T-helper 1 cell treated with Interleukin-12 subunit alpha and Interleukin-12 subunit beta and Interleukin-4 antibody, amounts not matched to agents 30 ng/mL and 1 ng/mL, for 36 hours (primary cell): Measurements from ENCODE around the gene SERPINA5. TPM values are rescaled to one million over a fixed set of nuclear protein-coding genes. Genes with fewer than 3 reads are reported as not detected.
"Not testable (repeated sequence)": the region's sequence is repeated elsewhere in the genome, so short reads cannot be mapped to it uniquely, and the experiment has no call there.

Experiments used
- intact Hi-C: fragments of 100-400 bp; cut with micrococcal nuclease; formaldehyde crosslinking; loops from one replicate; pipeline ENCODE4 v1.15.1; 2024
- total RNA-seq: library from RNA; stranded (reverse); gene quantifications from 2 replicates; pipeline ENCODE4 v1.2.3, GENCODE V29; 2022

Gene SERPINA5
- total RNA-seq, 1 donor from 2014 or later = not detected

GRCh38 chr14:94573475-94574277 is 7.5 kb upstream of the SERPINA5 start:
- intact Hi-C loops = no loop called here

- intact Hi-C loops = no loop called here
Measured at GRCh38 chr14:94574336-94574735, 6.9 kb upstream of the SERPINA5 start.

GRCh38 chr14:94575730-94576585 is 5.3 kb upstream of the SERPINA5 start:
- intact Hi-C loops = no loop called here

DNA sequence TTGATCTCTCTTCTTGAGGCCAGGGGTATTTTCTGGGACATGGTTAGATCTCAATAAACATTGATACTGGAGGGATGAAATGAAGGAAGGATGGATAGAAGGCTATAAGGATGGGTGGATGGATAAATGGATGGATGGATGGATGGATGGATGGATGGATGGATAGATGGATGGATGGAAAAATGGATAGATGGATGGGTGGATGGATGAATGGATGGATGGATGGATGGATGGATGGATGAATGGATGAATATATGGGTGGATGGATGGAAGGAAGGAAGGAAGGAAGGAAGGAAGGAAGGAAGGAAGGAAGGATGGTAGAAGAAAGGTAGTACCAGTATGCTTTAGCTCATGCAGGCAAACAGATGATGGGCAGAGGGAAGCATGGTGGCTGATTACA is 3.8 kb upstream of the SERPINA5 start:
- intact Hi-C loops = not testable (repeated sequence)

- intact Hi-C loops = no loop called here
Measured at GRCh38 chr14:94578712-94579111, 2.5 kb upstream of the SERPINA5 start.

- intact Hi-C loops = no loop called here
Measured at GRCh38 chr14:94582199-94582750, 1.0 kb downstream of the SERPINA5 start.

- intact Hi-C loops = no loop called here
Measured at GRCh38 chr14:94582851-94583250, 1.6 kb downstream of the SERPINA5 start.

DNA sequence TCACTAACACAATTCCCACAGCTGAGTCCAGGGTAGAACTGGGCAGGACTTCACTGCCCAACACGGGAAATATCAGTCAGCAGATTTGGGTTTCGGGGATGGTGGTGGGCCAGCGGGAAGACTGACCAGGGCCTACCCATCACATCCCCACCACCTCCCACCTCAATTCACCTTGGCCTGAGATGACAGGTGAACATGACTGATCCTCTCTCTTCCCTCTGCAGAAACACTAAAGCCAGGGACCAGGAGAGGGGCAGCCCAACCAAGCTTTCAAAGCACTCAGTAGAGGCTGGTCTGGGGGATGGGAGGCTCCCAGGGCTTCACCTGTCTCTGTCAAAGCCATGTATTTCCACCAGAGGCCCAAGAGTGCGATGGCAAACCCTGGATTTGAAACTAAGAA is 2.3 kb downstream of the SERPINA5 start:
- intact Hi-C loops = no loop called here

- intact Hi-C loops = no loop called here
Measured at GRCh38 chr14:94584591-94585280, 3.5 kb downstream of the SERPINA5 start.

DNA sequence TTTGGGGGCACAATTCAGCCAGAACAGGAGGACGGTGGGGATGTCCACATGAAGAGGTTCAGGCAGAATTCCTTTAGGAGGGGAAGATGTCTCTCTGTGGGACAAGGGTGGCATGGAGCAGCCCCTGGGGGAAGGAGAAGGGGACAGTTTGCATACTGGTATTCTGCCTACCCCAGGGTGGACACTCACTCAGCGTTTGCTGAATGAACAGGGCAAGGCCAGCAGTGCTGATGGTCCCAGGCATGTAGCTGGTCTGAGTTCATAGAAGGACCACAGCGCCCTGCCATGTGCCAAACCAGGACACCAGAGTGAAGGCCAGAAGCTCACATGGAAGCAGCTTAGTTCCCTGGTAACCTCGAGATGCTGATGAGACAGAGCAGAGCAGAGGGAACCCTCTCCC is 5.4 kb downstream of the SERPINA5 start:
- intact Hi-C loops = no loop called here

DNA sequence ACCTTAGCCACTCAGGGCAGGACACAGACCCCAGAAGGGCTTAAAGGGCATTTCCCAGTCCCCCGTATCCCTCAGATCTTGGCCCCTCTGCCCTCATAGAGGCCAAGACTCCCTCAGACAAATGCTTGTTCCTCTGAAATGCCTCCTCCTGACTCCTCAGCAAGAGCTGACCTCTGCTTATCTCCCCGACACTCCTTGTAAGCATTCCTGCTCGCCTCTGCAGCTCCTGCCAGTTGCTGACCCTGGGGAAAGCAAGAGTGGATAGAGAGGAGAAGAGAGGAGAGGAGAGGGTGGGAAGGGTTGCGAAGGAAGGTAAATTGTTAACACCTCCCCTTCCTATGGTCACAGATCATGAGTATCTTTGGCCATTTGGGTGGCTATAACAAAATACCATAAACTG is 7.1 kb downstream of the SERPINA5 start:
- intact Hi-C loops = no loop called here

DNA sequence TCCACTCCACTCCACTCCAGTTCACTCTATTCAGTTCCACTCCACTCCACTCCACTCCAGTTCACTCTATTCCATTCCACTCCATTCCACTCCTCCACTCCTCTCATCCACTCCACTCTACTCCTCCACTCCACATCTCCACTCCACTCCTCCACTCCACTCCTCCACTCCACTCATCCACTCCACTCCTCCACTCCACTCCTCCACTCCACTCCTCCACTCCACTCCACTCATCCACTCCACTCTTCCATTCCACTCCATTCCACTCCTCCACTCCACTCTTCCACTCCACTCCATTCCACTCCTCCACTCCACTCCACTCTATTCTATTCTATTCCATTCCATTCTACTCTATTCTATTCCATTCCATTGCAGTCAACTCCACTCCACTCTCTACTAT is 9.8 kb downstream of the SERPINA5 start:
- intact Hi-C loops = no loop called here

- intact Hi-C loops = no loop called here
Measured at GRCh38 chr14:94591871-94592270, 10.6 kb downstream of the SERPINA5 start.

GRCh38 chr14:94592457-94592856 is 11.2 kb downstream of the SERPINA5 start:
- intact Hi-C loops = no loop called here

DNA sequence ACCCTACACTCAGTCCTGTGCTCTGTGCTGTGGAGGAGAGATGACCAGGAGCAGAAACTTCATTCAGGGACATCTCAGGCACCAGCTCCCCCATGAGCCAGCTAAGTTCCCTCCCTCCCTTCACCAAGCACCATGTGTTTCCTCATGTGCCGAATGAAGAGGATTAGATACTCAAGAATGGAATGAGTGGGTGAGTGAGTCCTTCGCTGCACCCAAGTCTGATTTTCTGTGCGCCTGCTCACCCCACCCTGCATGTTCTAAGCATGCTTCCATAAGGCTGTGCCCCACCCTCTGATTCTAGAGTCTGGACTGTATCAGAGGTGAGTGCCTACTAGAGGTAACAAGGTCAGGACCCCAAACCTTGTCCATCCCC is 12.1 kb downstream of the SERPINA5 start:
- intact Hi-C loops = no loop called here

DNA sequence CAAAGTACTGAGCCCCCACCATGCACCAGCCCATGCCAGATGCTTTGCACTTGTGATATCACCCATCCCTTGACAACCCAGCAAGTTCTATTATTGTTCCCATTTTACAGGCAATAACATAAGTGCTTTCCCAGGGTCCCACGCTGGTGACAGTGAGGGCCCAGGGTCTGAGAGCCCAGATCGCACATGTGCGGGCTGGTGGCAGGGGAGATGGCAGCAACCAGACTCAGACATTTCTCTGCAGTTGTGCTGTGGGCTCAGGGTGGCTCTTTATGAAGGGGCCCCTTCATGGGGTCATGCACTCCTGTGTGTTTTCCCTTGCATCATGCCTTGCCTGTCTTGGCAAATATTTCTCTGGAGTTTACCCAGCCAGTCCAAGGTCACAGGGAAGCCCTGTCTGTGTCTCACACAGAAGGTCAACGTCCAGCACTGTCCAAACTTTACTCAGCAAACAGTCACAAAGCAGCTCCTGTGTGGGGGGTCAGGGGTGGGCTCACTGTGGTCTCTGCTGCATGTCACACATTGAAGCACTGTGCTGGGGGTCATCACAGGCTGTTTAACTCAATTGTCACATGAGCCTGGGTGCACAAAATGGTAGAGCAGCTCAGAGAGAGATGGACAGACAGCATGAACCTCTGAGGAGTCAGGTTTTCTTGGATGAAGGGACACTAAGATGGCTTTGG is 12.7 kb downstream of the SERPINA5 start:
- intact Hi-C loops = no loop called here

- intact Hi-C loops = no loop called here
Measured at GRCh38 chr14:94594441-94594840, 13.2 kb downstream of the SERPINA5 start.

DNA sequence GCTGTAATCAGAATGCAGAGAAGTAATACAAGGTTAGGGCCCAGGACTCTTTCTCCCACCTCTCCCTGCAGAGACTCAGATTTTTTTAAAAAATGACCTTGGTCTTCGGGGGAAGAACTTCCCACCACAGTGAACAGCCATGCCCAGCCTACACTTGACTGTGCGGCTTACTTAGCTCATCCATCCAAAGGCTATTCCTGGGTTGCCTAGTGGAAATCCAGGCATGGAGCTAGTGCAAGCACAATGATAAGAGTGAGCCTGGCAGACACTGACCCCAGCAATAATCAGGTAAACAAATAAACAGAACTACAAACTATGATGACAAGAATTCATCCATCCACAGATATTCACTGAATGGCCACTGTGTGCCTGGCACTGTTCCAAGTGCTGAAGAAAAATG is 14.7 kb downstream of the SERPINA5 start:
- intact Hi-C loops = no loop called here

DNA sequence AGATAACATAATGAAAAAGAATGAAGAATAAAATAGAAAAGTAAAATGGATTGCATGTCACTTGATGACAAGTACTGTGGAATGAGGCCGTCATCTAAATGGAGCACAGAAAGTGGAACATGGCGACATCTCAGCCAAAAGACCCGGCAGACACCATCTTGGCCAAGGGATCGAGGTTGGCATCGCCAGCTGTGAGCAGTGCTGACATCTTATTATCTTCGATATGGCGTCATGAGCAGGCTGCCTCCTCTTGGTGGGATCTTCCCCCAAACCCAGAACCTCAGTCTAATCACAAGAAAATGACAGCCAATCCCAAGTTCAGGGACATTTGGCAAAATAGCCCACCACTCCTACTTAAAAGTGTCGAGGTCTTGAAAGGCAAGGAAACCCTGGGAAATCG is 15.1 kb downstream of the SERPINA5 start:
- intact Hi-C loops = no loop called here

DNA sequence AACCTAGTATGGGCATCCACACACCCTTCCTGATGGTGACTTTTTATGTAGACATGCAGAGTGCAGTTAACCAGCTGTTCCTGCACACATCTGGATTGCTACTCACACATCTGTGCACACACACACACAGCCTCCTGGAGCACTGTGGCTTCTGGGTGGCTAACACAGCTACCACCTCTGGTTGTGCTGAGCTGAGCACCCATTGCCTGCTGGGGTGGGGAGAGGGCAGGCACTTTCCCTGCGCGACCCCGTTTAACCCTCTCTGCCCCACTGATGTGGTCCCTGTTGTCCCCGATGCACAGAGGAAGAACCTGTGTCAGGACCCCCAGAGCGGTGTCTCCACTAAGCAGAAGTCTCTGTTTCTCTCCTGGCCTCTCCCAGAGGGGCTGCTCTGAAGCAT is 16.6 kb downstream of the SERPINA5 start:
- intact Hi-C loops = no loop called here

- intact Hi-C loops = no loop called here
Measured at GRCh38 chr14:94598506-94598815, 17.2 kb downstream of the SERPINA5 start.
